ENCODE measurements around the gene UBE2D1.

DNA sequence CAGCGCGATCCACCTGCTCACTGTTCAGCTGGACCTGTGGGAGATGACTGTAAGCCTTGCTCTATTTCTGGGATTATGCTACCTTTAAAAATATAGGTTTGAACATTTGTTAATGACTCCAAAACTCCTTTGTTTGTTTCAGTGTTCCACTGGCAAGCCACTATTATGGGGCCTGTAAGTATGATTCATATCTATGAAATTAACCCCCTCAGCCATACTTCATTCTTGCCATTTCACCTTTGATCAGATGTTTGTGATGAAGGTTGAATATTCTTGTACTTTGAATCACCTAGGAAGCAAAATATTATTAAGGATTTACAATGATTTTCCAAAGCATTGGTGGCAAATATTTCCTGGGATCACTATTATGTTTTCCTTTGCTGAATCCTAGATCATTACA is 26.5 kb downstream of the UBE2D1 start:
- no peak for TF ChIP-seq ARNTL (CRISPR knock-in tag; IDR thresholded peaks at IDR 0.05; ENCODE audit: borderline replicate concordance, low read depth)
- TF ChIP-seq, protein P1, sequence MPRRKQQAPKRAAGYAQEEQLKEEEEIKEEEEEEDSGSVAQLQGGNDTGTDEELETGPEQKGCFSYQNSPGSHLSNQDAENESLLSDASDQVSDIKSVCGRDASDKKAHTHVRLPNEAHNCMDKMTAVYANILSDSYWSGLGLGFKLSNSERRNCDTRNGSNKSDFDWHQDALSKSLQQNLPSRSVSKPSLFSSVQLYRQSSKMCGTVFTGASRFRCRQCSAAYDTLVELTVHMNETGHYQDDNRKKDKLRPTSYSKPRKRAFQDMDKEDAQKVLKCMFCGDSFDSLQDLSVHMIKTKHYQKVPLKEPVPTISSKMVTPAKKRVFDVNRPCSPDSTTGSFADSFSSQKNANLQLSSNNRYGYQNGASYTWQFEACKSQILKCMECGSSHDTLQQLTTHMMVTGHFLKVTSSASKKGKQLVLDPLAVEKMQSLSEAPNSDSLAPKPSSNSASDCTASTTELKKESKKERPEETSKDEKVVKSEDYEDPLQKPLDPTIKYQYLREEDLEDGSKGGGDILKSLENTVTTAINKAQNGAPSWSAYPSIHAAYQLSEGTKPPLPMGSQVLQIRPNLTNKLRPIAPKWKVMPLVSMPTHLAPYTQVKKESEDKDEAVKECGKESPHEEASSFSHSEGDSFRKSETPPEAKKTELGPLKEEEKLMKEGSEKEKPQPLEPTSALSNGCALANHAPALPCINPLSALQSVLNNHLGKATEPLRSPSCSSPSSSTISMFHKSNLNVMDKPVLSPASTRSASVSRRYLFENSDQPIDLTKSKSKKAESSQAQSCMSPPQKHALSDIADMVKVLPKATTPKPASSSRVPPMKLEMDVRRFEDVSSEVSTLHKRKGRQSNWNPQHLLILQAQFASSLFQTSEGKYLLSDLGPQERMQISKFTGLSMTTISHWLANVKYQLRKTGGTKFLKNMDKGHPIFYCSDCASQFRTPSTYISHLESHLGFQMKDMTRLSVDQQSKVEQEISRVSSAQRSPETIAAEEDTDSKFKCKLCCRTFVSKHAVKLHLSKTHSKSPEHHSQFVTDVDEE (CRISPR knock-in tag; IDR thresholded peaks at IDR 0.05): no peak
- TF ChIP-seq ZFP30 (CRISPR knock-in tag; IDR thresholded peaks at IDR 0.05): no peak
- TF ChIP-seq, protein P2, sequence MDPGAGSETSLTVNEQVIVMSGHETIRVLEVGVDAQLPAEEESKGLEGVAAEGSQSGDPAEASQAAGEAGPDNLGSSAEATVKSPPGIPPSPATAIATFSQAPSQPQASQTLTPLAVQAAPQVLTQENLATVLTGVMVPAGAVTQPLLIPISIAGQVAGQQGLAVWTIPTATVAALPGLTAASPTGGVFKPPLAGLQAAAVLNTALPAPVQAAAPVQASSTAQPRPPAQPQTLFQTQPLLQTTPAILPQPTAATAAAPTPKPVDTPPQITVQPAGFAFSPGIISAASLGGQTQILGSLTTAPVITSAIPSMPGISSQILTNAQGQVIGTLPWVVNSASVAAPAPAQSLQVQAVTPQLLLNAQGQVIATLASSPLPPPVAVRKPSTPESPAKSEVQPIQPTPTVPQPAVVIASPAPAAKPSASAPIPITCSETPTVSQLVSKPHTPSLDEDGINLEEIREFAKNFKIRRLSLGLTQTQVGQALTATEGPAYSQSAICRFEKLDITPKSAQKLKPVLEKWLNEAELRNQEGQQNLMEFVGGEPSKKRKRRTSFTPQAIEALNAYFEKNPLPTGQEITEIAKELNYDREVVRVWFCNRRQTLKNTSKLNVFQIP (CRISPR knock-in tag; IDR thresholded peaks at IDR 0.05; ENCODE audit: borderline replicate concordance, low read depth): no peak
- TF ChIP-seq GLIS3 (CRISPR knock-in tag; IDR thresholded peaks at IDR 0.05): no peak
- no peak for TF ChIP-seq ZNF8 (CRISPR knock-in tag; IDR thresholded peaks at IDR 0.05)
- no peak for TF ChIP-seq ZNF565 (CRISPR knock-in tag; conservative IDR thresholded peaks at IDR 0.05; ENCODE audit: low read depth)
- TF ChIP-seq ZFP3 (CRISPR knock-in tag; IDR thresholded peaks at IDR 0.05): no peak
- no peak for TF ChIP-seq ZNF70 (CRISPR knock-in tag; IDR thresholded peaks at IDR 0.05)
- TF ChIP-seq ISL1 (CRISPR knock-in tag; IDR thresholded peaks at IDR 0.05): no peak
- TF ChIP-seq CREB5 (CRISPR knock-in tag; IDR thresholded peaks at IDR 0.05; ENCODE audit: low read depth): no peak
